ENCODE data around the gene CBX6. TPM values are rescaled to one million over a fixed set of nuclear protein-coding genes. Genes with fewer than 3 reads are reported as not detected.
A peak's percentile ranks its signal among the peaks of the same experiment; 100 is the strongest.

The CBX6 gene
- total and polyA plus RNA-seq, 8 donors: 22.5 to 44.6 (median 27.9) TPM

- WGBS, 2 donors: 88 to 90% methylated on average over 8 of the region's 8 CpGs
- H3K36me3 ChIP-seq: no peaks in the 10 kb centered on the region
- H3K4me1 ChIP-seq: no peaks in the 10 kb centered on the region
- FAIRE-seq (no peak), DNase-seq (no peak), ATAC-seq (no peak)
- H3K9me3 ChIP-seq: no peaks in the 10 kb centered on the region
- intact Hi-C loops (cut with DNase I): no loop called here
- H3K27ac ChIP-seq: no peak overlapping the region
- H3K27me3 ChIP-seq: no peaks in the 10 kb centered on the region
- no peak for TF ChIP-seq CTCF (IDR thresholded peaks at IDR 0.05)
- H3K4me3 ChIP-seq: no peak overlapping the region
Observed at GRCh38 chr22:38820020-38820419, 52.0 kb downstream of the CBX6 start.

GRCh38 chr22:38819387-38819940 lies 52.6 kb downstream of the CBX6 start:
- FAIRE-seq: no peak
- WGBS, 2 donors: 76 to 80% methylated on average over 10 of the region's 10 CpGs

GRCh38 chr22:38817196-38817595 lies 54.8 kb downstream of the CBX6 start:
- no peak for FAIRE-seq
- TF ChIP-seq CTCF (IDR thresholded peaks at IDR 0.05): no peak
- no peak for ATAC-seq
- Histone ChIP-seq H3K27ac (no peak overlapping the region), H3K4me3 (no peak overlapping the region), H3K36me3 (no peaks in the 10 kb centered on the region), H3K4me1 (no peaks in the 10 kb centered on the region), H3K9me3 (no peaks in the 10 kb centered on the region), H3K27me3 (no peaks in the 10 kb centered on the region)
- intact Hi-C loops (cut with DNase I): no loop called here
- 80 to 83% methylated on average over 6 of the region's 6 CpGs for WGBS, 2 donors
- no peak for DNase-seq

More at GRCh38 chr22:38819387-38819940, 52.6 kb downstream of the CBX6 start:
- Histone ChIP-seq H3K27me3 (no peaks in the 10 kb centered on the region), H3K36me3 (no peaks in the 10 kb centered on the region), H3K4me1 (no peaks in the 10 kb centered on the region), H3K9me3 (no peaks in the 10 kb centered on the region), H3K27ac (no peak overlapping the region), H3K4me3 (no peak overlapping the region)
- intact Hi-C loops (cut with DNase I): no loop called here
- DNase-seq: peak in 1 of 6 donors; percentile 40
- TF ChIP-seq CTCF (IDR thresholded peaks at IDR 0.05): no peak
- no peak for ATAC-seq

GRCh38 chr22:38815842-38816241 lies 56.2 kb downstream of the CBX6 start:
- ATAC-seq: no peak
- Histone ChIP-seq H3K27ac (no peak overlapping the region), H3K4me1 (no peaks in the 10 kb centered on the region), H3K27me3 (no peaks in the 10 kb centered on the region), H3K4me3 (no peak overlapping the region), H3K9me3 (no peaks in the 10 kb centered on the region), H3K36me3 (no peaks in the 10 kb centered on the region)
- 13 to 18% methylated on average over 1 of the region's 1 CpG for WGBS, 2 donors
- TF ChIP-seq CTCF (IDR thresholded peaks at IDR 0.05): no peak
- FAIRE-seq: no peak
- DNase-seq: no peak
- intact Hi-C loops (cut with DNase I): no loop called here

Other genes starting within 250 kb of the CBX6 start
- 1 to 10 TPM in 2 of 6 donors, under 1 TPM in 4; 0.22 to 2.0 (median 0.59) TPM for gene FAM227A, start 215.8 kb downstream of the CBX6 start, total RNA-seq
- gene FAM227A, start 215.8 kb downstream of the CBX6 start, polyA plus RNA-seq: 1 to 10 TPM in 1 of 2 donors, under 1 TPM in 1; 0.77 to 1.4 TPM
- gene CBY1, start 215.6 kb downstream of the CBX6 start, total RNA-seq: 10 to 100 TPM; 15.3 to 22.9 (median 17.2) TPM
- 10 to 100 TPM; 36.3 to 37.1 TPM for gene CBY1, start 215.6 kb downstream of the CBX6 start, polyA plus RNA-seq
- 10 to 100 TPM; 21.2 to 35.8 (median 30.9) TPM for gene TOMM22, start 190.3 kb downstream of the CBX6 start, total RNA-seq
- 10 to 100 TPM; 11.6 to 18.6 TPM for gene TOMM22, start 190.3 kb downstream of the CBX6 start, polyA plus RNA-seq
- 10 to 100 TPM; 16.6 to 32.3 (median 22.2) TPM for gene JOSD1, start 171.3 kb downstream of the CBX6 start, total RNA-seq
- gene JOSD1, start 171.3 kb downstream of the CBX6 start, polyA plus RNA-seq: 10 to 100 TPM; 10.9 to 16.8 TPM
- 10 to 100 TPM; 20.2 to 35.4 (median 28.3) TPM for gene GTPBP1, start 166.3 kb downstream of the CBX6 start, total RNA-seq
- 10 to 100 TPM; 14.7 to 36.0 TPM for gene GTPBP1, start 166.3 kb downstream of the CBX6 start, polyA plus RNA-seq
- 10 to 100 TPM; 64.1 to 99.2 (median 84.9) TPM for gene SUN2, start 116.2 kb downstream of the CBX6 start, total RNA-seq
- 10 to 100 TPM; 44.8 to 60.8 TPM for gene SUN2, start 116.2 kb downstream of the CBX6 start, polyA plus RNA-seq
- 10 to 100 TPM in 4 of 6 donors, 1 to 10 TPM in 2; 7.7 to 13.9 (median 10.7) TPM for gene DNAL4, start 78.1 kb downstream of the CBX6 start, total RNA-seq
- gene DNAL4, start 78.1 kb downstream of the CBX6 start, polyA plus RNA-seq: 10 to 100 TPM; 12.2 to 16.2 TPM
- 10 to 100 TPM in 1 of 6 donors, 1 to 10 TPM in 5; 4.2 to 11.0 (median 6.0) TPM for gene NPTXR, start 28.2 kb downstream of the CBX6 start, total RNA-seq
- gene NPTXR, start 28.2 kb downstream of the CBX6 start, polyA plus RNA-seq: 1 to 10 TPM; 3.0 to 5.0 TPM
- gene APOBEC3A, start 85.4 kb upstream of the CBX6 start, total RNA-seq: 1 to 10 TPM in 1 of 6 donors, under 1 TPM in 4, not detected in 1; 0.24 to 1.1 (median 0.64) TPM
- under 1 TPM in 1 of 2 donors, not detected in 1; 0.07 TPM for gene APOBEC3A, start 85.4 kb upstream of the CBX6 start, polyA plus RNA-seq
- 10 to 100 TPM in 1 of 6 donors, 1 to 10 TPM in 4, under 1 TPM in 1; 0.60 to 10.2 (median 2.7) TPM for gene APOBEC3B, start 110.1 kb upstream of the CBX6 start, total RNA-seq
- 1 to 10 TPM; 2.4 to 4.7 TPM for gene APOBEC3B, start 110.1 kb upstream of the CBX6 start, polyA plus RNA-seq
- gene APOBEC3C, start 142.0 kb upstream of the CBX6 start, total RNA-seq: 10 to 100 TPM in 1 of 6 donors, 1 to 10 TPM in 5; 2.5 to 12.0 (median 4.2) TPM
- gene APOBEC3C, start 142.0 kb upstream of the CBX6 start, polyA plus RNA-seq: 1 to 10 TPM; 5.3 to 7.9 TPM
- gene APOBEC3D, start 148.9 kb upstream of the CBX6 start, total RNA-seq: 1 to 10 TPM in 2 of 6 donors, under 1 TPM in 3, not detected in 1; 0.37 to 1.6 (median 0.66) TPM
- 1 to 10 TPM in 1 of 2 donors, under 1 TPM in 1; 0.63 to 1.6 TPM for gene APOBEC3D, start 148.9 kb upstream of the CBX6 start, polyA plus RNA-seq
- 1 to 10 TPM; 1.7 to 8.6 (median 3.1) TPM for gene APOBEC3F, start 168.6 kb upstream of the CBX6 start, total RNA-seq
- 1 to 10 TPM; 4.2 to 6.9 TPM for gene APOBEC3F, start 168.6 kb upstream of the CBX6 start, polyA plus RNA-seq
- gene APOBEC3G, start 205.1 kb upstream of the CBX6 start, total RNA-seq: 1 to 10 TPM in 5 of 6 donors, under 1 TPM in 1; 0.94 to 5.3 (median 2.5) TPM
- gene APOBEC3G, start 205.1 kb upstream of the CBX6 start, polyA plus RNA-seq: 1 to 10 TPM; 2.7 to 4.4 TPM
- under 1 TPM in 2 of 6 donors, not detected in 4; 0.17 to 0.21 TPM for gene APOBEC3H, start 225.0 kb upstream of the CBX6 start, total RNA-seq
- gene APOBEC3H, start 225.0 kb upstream of the CBX6 start, polyA plus RNA-seq: under 1 TPM; 0.14 to 0.15 TPM

Data from pancreas (tissue), 10 donors.